Measurements from ENCODE around the gene COQ6.

The COQ6 gene

DNA sequence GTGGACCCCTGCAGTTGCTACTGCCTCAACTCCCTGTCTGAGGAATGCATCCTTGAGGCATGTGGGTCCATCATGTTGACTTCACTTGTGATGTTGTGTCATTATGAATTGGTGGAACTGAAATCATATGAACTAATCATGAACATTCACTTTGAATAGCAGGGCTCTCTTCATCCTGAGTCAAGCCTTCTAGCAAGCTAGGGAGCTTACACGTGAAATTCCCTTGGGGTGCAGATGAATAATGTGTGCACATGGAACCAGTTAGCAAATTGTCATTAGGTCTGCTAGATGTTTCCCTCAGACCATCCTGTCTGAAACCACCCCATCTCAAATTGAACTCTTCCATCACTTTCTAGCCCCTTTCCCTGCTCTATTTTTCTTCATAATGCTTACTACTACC lies 3.6 kb downstream of the COQ6 start:
- TF ChIP-seq, protein P1, sequence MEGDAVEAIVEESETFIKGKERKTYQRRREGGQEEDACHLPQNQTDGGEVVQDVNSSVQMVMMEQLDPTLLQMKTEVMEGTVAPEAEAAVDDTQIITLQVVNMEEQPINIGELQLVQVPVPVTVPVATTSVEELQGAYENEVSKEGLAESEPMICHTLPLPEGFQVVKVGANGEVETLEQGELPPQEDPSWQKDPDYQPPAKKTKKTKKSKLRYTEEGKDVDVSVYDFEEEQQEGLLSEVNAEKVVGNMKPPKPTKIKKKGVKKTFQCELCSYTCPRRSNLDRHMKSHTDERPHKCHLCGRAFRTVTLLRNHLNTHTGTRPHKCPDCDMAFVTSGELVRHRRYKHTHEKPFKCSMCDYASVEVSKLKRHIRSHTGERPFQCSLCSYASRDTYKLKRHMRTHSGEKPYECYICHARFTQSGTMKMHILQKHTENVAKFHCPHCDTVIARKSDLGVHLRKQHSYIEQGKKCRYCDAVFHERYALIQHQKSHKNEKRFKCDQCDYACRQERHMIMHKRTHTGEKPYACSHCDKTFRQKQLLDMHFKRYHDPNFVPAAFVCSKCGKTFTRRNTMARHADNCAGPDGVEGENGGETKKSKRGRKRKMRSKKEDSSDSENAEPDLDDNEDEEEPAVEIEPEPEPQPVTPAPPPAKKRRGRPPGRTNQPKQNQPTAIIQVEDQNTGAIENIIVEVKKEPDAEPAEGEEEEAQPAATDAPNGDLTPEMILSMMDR (IDR thresholded peaks at IDR 0.05; ENCODE audit: low read depth, low read length), result no peak
- no peak overlapping the region for H3K4me3 ChIP-seq (ENCODE audit: low read depth, low read length)

DNA sequence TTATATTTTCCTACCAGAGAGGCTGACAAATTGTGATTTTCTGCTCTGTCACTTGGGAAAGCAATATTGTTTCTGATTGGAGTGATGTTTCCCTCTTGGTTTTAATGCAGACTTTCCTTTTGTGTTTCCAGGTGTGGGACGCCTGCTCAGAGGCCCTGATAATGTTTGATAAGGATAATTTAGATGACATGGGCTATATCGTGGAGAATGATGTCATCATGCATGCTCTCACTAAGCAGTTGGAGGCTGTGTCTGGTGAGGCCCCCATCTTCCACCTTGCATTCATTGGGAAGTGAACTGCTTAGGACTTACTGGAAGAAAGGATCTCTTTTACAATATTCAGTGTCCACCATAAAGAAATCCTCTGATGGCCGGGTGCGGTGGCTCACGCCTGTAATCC lies 5.6 kb downstream of the COQ6 start:
- TF ChIP-seq, protein P1 (IDR thresholded peaks at IDR 0.05; ENCODE audit: low read depth, low read length), result no peak
- H3K4me3 ChIP-seq (ENCODE audit: low read depth, low read length), result no peak overlapping the region

DNA sequence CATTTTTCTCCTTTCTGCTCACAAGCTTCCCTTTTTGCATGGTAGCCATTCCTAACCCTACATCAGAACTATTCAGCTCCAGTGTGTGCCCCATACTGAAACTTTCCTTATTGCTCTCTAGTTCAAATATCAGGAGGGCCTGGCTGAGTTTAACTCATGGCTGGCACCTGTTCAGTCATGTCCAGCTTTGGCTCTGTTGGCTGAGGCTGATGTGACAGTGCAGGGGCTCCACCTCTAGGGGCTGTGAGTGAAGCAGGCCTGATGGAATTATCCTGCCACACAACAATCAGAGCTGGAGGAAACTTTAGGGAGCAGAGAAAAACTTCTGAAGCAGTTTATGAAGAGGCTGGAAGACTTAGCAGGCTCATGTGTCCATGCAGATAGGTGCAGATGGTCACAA lies 8.5 kb downstream of the COQ6 start:
- TF ChIP-seq, protein P1 (IDR thresholded peaks at IDR 0.05; ENCODE audit: low read depth, low read length), result no peak
- no peak overlapping the region for H3K4me3 ChIP-seq (ENCODE audit: low read depth, low read length)

DNA sequence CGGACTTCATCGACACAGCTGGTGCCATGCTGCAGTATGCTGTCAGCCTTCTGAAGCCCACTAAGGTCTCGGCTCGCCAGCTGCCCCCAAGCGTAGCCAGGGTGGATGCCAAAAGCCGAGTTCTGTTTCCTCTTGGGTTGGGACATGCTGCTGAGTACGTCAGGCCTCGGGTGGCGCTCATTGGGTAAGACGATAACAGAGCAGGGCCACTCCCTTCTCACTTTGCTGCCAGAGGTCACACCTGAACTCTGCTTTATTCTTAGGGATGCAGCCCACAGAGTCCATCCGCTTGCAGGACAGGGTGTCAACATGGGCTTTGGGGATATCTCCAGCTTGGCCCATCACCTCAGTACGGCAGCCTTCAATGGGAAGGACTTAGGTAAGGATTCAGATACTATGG lies 11.1 kb downstream of the COQ6 start:
- TF ChIP-seq, protein P1 (IDR thresholded peaks at IDR 0.05; ENCODE audit: low read depth, low read length), result no peak
- no peak overlapping the region for H3K4me3 ChIP-seq (ENCODE audit: low read depth, low read length)

DNA sequence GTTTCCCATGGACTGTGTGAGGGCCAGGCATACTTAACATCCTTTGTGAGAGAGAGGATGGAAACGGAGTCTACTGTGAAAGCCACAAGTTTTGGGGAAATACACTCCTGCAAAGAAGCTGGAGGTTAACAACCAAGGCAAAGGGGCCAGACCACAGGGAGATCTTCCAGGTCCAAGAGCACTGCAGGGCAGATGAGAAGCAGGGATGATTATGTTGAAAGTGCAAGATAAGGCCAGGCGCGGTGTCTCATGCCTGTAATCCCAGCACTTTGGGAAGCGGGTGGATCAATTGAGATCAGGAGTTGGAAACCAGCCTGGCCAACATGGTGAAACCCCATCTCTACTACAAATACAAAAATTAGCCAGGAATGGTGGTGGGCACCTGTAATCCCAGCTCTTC lies 15.1 kb downstream of the COQ6 start:
- TF ChIP-seq, protein P1 (IDR thresholded peaks at IDR 0.05; ENCODE audit: low read depth, low read length), result no peak
- no peak overlapping the region for H3K4me3 ChIP-seq (ENCODE audit: low read depth, low read length)

DNA sequence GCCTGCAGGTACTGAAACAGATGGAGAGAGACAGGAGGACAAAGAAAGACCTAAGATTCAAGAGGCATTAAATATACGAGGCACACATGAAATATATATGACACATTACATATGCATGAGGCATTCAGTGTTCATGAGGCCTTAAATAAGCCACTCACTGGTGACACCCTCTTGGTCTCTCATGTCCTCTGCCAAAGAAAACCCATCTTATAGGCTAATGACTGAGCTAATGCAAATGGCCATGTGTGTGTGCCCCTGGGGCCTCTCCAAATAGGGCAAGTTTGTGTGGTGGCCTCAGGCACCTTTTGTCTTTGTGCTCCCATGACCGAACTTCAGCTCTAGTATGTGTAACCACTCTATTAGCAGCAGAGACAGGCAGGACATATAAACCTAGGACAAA lies 18.8 kb downstream of the COQ6 start:
- H3K4me3 ChIP-seq (ENCODE audit: low read depth, low read length), result no peak overlapping the region
- TF ChIP-seq, protein P1 (IDR thresholded peaks at IDR 0.05; ENCODE audit: low read depth, low read length), result no peak

DNA sequence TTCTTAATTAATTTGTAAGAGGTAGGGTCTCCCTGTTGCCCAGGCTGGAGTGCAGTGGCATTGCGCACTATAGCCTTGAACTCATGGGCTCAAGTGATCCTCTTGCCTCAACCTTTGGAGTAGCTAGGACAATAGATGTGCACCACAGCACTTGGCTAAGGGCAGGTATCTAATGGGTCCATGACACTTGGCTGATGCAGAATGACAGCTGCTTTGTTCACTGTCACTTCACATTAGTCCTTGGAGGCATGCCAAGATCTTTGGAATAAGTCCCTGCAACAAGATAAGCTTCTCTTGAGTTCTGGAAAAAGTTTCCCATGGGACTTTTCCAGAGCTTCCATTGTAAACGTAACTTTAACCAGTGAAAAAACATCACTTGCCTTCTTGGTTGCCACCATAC lies 23.4 kb downstream of the COQ6 start:
- TF ChIP-seq, protein P1 (IDR thresholded peaks at IDR 0.05; ENCODE audit: low read depth, low read length), result no peak
- no peak overlapping the region for H3K4me3 ChIP-seq (ENCODE audit: low read depth, low read length)
